HEK293T (cell line): ENCODE measurements around the gene CFAP74.

ENCODE experiments used
- CTCF ChIA-PET: fragments of 350-600 bp; formaldehyde crosslinking; extraction: SDS; loops from one replicate; lab custom pipeline; 2021; ENCODE audit warnings: antibody characterized with exemption, inconsistent platforms; lab: Yijun Ruan, JAX
- POLR2A ChIA-PET: fragments of 350-600 bp; formaldehyde crosslinking; extraction: SDS; loops from one replicate; lab custom pipeline; 2020; ENCODE audit warnings: antibody characterized with exemption, inconsistent platforms; lab: Yijun Ruan, JAX
- DNase-seq: peaks from one replicate; pipeline ENCODE4 v3.0.0; 2012; ENCODE audit warnings: mixed read lengths; ENCODE audit errors: extremely low spot score
- ARNT ChIP-seq: fragments of 450-650 bp; IDR thresholded peaks from 2 replicates; pipeline ENCODE4 v1.6.1; 2017; ENCODE audit warnings: mild to moderate bottlenecking
- BHLHE40 ChIP-seq: fragments of 450-650 bp; IDR thresholded peaks from 2 replicates; pipeline ENCODE4 v1.6.1; 2016; ENCODE audit warnings: mild to moderate bottlenecking, moderate library complexity, borderline replicate concordance
- CTBP1 ChIP-seq: fragments of 450-650 bp; IDR thresholded peaks from 2 replicates; pipeline ENCODE4 v1.6.1; 2016; ENCODE audit warnings: borderline replicate concordance
- ELF4 ChIP-seq: fragments of 450-650 bp; IDR thresholded peaks from 2 replicates; pipeline ENCODE4 v1.6.1; 2017; ENCODE audit warnings: antibody characterized with exemption
- FOXA1 ChIP-seq: fragments of 450-650 bp; IDR thresholded peaks from 2 replicates; pipeline ENCODE4 v1.6.1; 2016; ENCODE audit warnings: mild to moderate bottlenecking
- FOXK2 ChIP-seq: fragments of 450-650 bp; IDR thresholded peaks from 2 replicates; pipeline ENCODE4 v1.6.1; 2016; ENCODE audit warnings: mild to moderate bottlenecking
- FOXM1 ChIP-seq: fragments of 450-650 bp; IDR thresholded peaks from 2 replicates; pipeline ENCODE4 v1.6.1; 2017; ENCODE audit warnings: mild to moderate bottlenecking, borderline replicate concordance
- HDGF ChIP-seq: fragments of 450-650 bp; IDR thresholded peaks from 2 replicates; pipeline ENCODE4 v1.6.1; 2017; ENCODE audit warnings: antibody characterized with exemption, borderline replicate concordance
- L3MBTL2 ChIP-seq: fragments of 450-650 bp; conservative IDR thresholded peaks from 2 replicates; pipeline ENCODE4 v1.6.1; 2016; ENCODE audit warnings: mild to moderate bottlenecking
- LEF1 ChIP-seq: fragments of 450-650 bp; IDR thresholded peaks from 2 replicates; pipeline ENCODE4 v1.6.1; 2017; ENCODE audit warnings: mild to moderate bottlenecking, borderline replicate concordance
- NFRKB ChIP-seq: fragments of 450-650 bp; IDR thresholded peaks from 2 replicates; pipeline ENCODE4 v1.6.1; 2016; ENCODE audit warnings: mild to moderate bottlenecking, moderate library complexity
- PKNOX1 ChIP-seq: fragments of 450-650 bp; IDR thresholded peaks from 2 replicates; pipeline ENCODE4 v1.6.1; 2016
- SP1 ChIP-seq: fragments of 450-650 bp; IDR thresholded peaks from 2 replicates; pipeline ENCODE4 v1.6.1; 2017
- SUZ12 ChIP-seq: fragments of 450-650 bp; IDR thresholded peaks from 2 replicates; pipeline ENCODE4 v1.6.1; 2016; ENCODE audit warnings: mild to moderate bottlenecking
- TARDBP ChIP-seq: fragments of 450-650 bp; IDR thresholded peaks from 2 replicates; pipeline ENCODE4 v1.6.1; 2016
- ZNF384 ChIP-seq: fragments of 450-650 bp; IDR thresholded peaks from 2 replicates; pipeline ENCODE4 v1.6.1; 2016

Gene CFAP74

GRCh38 chr1:2000850-2001249 lies 2.7 kb downstream of the CFAP74 start:
- ChIA-PET CTCF (no interaction called here), POLR2A (no interaction called here)
- TF ChIP-seq HDGF = no peak
- no peak for TF ChIP-seq PKNOX1
- no peak for TF ChIP-seq L3MBTL2
- TF ChIP-seq FOXK2 = no peak
- TF ChIP-seq SP1 = no peak
- no peak for TF ChIP-seq NFRKB
- TF ChIP-seq ZNF384 = no peak
- DNase-seq = no peak

- ChIA-PET CTCF (no interaction called here), POLR2A (no interaction called here)
- TF ChIP-seq ARNT = no peak
- TF ChIP-seq CTBP1 = no peak
- TF ChIP-seq BHLHE40 = no peak
- TF ChIP-seq ELF4 = no peak
- no peak for DNase-seq
Observed at GRCh38 chr1:2000432-2000831, 3.2 kb downstream of the CFAP74 start.

- no peak for DNase-seq
- ChIA-PET CTCF (no interaction called here), POLR2A (no interaction called here)
- TF ChIP-seq L3MBTL2 (no peak), FOXK2 (no peak), FOXM1 (no peak), LEF1 (no peak), ELF4 (no peak), FOXA1 (no peak), CTBP1 (no peak), ARNT (no peak), TARDBP (no peak), PKNOX1 (no peak), SUZ12 (no peak), HDGF (no peak), SP1 (no peak), ZNF384 (no peak), NFRKB (no peak)
Observed at GRCh38 chr1:1997576-1997975, 6.0 kb downstream of the CFAP74 start.

GRCh38 chr1:1996207-1996651 lies 7.4 kb downstream of the CFAP74 start:
- DNase-seq = no peak
- ChIA-PET CTCF (no interaction called here), POLR2A (no interaction called here)
- no peak for TF ChIP-seq NFRKB
- no peak for TF ChIP-seq FOXA1
- no peak for TF ChIP-seq FOXK2
- TF ChIP-seq PKNOX1 = no peak
- TF ChIP-seq ZNF384 = no peak
- TF ChIP-seq FOXM1 = no peak
- TF ChIP-seq ARNT = no peak
- TF ChIP-seq HDGF = no peak
- no peak for TF ChIP-seq SP1
- TF ChIP-seq CTBP1 = no peak
- TF ChIP-seq ELF4 = no peak
- TF ChIP-seq SUZ12 = no peak
- no peak for TF ChIP-seq BHLHE40
- TF ChIP-seq L3MBTL2 = no peak
- TF ChIP-seq LEF1 = no peak
- no peak for TF ChIP-seq TARDBP

- CTCF ChIA-PET = interaction anchor here (2.2 kb wide), 1 partner anchor 52 kb away, joined by 6 read pairs; no protein-coding TSS in a partner anchor
Observed at GRCh38 chr1:1994536-1994935, 9.1 kb downstream of the CFAP74 start.

GRCh38 chr1:1990222-1990621 lies 13.4 kb downstream of the CFAP74 start:
- no peak for TF ChIP-seq NFRKB
- no peak for TF ChIP-seq L3MBTL2
- no peak for TF ChIP-seq FOXA1
- TF ChIP-seq ZNF384 = no peak
- POLR2A ChIA-PET = no interaction called here
- CTCF ChIA-PET = no interaction called here
- DNase-seq = no peak

More at GRCh38 chr1:1994536-1994935, 9.1 kb downstream of the CFAP74 start:
- TF ChIP-seq TARDBP = no peak
- no peak for TF ChIP-seq FOXM1
- no peak for TF ChIP-seq SUZ12
- POLR2A ChIA-PET = no interaction called here
- DNase-seq = no peak

GRCh38 chr1:1989789-1990188 lies 13.8 kb downstream of the CFAP74 start:
- no peak for DNase-seq
- POLR2A ChIA-PET = no interaction called here
- TF ChIP-seq LEF1 = no peak
- TF ChIP-seq NFRKB = no peak
- no peak for TF ChIP-seq SUZ12
- no peak for TF ChIP-seq FOXM1
- no peak for TF ChIP-seq L3MBTL2
- no peak for TF ChIP-seq ELF4
- no peak for TF ChIP-seq HDGF
- no peak for TF ChIP-seq ARNT
- no peak for TF ChIP-seq FOXA1
- no peak for TF ChIP-seq ZNF384
- TF ChIP-seq PKNOX1 = no peak
- no peak for TF ChIP-seq FOXK2
- CTCF ChIA-PET = no interaction called here
